NCI-H128 (cell line): Measurements from ENCODE around the gene ANKRD13C.

ENCODE experiments used
- DNase-seq: peaks from one replicate; lab custom pipeline; 2025; ENCODE audit not compliant: unreplicated experiment; lab: John Stamatoyannopoulos, UW

ANKRD13C gene

GRCh38 chr1:70221238-70222121, 133.0 kb downstream of the ANKRD13C start, which contains the start of gene SRSF11:
Gene SRSF11, plus strand, starts transcription at chr1:70221380. Its CDS starts 257 bp downstream, at chr1:70221637.
- DNase-seq = peak; percentile 93

GRCh38 chr1:70220517-70221237, 133.8 kb downstream of the ANKRD13C start:
- no peak for DNase-seq

GRCh38 chr1:70220015-70220414, 134.5 kb downstream of the ANKRD13C start:
- no peak for DNase-seq

GRCh38 chr1:70211541-70211940, 143.0 kb downstream of the ANKRD13C start:
- no peak for DNase-seq

GRCh38 chr1:70210820-70211219, 143.7 kb downstream of the ANKRD13C start:
- no peak for DNase-seq
